GM13976 (cell line): ENCODE measurements around the gene SREBF1.

Experiments used
- DNase-seq: peaks from one replicate; pipeline ENCODE4 v3.0.0; 2012; ENCODE audit warnings: low spot score
- CTCF ChIP-seq: IDR thresholded peaks from 2 replicates; pipeline ENCODE4 v1.5.1; 2012; ENCODE audit warnings: borderline replicate concordance, mild to moderate bottlenecking; ENCODE audit not compliant: insufficient read depth; ENCODE audit errors: extremely low read depth, missing control alignments, control extremely low read depth
- in situ Hi-C: fragments of 300-500 bp; cut with MboI; formaldehyde crosslinking; loops from one replicate; pipeline ENCODE4 v1.12.0; 2022; ENCODE audit warnings: low sequenced_read_pairs, mixed read lengths, inconsistent platforms; ENCODE audit not compliant: unreplicated experiment

Gene SREBF1

DNA sequence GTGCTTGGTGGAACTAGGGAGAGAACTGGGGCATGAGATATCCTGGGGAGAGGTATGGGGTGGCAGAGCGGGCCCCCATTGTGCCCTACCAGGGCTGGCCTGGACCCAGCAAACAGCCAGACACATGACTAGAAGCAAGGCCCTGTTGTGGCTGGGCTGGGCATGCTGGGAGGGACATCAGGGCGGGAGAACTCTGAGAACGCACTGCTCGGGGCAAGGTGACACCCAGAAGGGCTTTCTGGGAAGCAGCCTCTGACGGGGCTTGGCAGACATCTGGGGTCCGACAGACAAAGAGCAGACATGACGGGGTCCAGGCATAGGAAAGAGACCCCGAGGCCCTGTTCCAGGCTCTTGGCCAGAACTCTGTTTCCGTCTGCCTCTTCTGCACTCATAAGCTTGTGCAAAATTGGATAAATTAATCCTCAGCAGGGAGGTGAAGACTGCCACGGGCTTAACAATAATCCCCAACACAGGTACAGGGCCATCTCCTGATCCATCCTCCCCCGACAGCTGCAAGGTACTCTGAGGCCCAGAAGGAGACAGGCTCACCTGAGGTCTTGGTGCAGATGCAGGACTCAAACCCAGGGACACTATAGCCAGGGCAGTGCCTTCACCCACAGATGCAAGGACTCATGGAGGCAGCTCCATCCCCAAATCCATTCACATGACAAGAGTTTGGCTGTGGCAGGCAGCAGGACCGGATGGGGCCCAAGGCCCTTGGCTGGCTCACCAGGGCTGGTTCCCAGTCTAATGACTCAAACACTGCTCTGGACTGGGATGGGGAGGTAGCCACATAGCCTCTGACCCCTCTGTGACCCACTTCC is 5.4 kb downstream of the SREBF1 start:
- no peak for TF ChIP-seq CTCF
- DNase-seq = no peak
- in situ Hi-C loops = no loop called here

- DNase-seq = no peak
- TF ChIP-seq CTCF = no peak
- in situ Hi-C loops = no loop called here
Observed at GRCh38 chr17:17830740-17831207, 6.0 kb downstream of the SREBF1 start.

DNA sequence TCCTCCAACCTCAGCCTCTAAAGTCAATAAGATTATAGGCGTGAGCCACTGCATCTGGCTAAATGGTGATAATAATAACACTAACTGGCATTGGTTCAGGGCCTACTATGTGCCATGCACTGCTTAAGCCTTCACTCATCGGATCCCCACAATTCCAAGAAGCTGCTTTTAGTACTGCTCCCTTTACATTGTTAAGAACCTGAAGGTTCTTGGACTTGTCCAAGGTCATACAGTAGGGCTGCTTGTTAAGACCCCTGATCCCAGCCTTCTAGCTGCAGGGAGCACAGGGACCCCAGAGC is 6.6 kb downstream of the SREBF1 start:
- no peak for DNase-seq
- in situ Hi-C loops = no loop called here
- no peak for TF ChIP-seq CTCF

DNA sequence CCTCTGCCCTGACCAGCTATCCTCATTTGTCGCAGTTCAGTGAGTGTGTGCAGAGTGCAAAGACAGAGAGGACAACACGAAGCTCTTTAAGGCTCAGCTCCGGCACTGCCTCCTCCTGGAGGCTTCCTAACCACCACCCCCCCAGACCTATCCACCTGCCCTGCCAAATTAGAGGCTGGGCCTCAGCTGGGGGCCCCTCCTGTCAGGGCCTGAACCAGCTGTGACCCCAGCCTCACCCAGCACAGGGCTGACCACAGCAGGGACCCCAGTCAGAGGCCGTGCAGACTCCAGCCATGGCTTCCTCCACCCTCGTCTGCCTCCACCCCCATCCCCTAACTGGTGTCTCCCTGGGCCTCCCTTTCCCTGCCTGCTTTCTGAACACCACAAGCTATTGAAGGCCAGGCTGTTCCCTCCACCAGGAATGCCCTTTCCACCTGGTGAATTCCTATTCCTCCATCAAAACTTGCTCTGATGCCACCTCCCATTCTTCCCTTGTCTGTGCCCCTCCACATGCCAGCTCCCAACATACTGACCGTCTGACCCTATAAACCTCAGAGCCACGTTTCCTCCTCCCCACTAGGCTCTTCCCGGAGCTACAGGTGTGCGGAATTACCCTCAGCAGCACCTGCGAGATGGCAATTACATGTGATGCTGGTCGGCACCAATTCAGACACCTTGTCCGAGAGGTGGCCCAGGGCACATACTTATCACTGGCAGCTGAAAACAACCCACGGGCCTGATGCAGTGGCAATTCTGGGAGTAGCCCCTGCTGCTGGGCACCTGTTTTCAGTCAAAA is 8.8 kb downstream of the SREBF1 start:
- no peak for DNase-seq
- no peak for TF ChIP-seq CTCF
- in situ Hi-C loops = no loop called here

DNA sequence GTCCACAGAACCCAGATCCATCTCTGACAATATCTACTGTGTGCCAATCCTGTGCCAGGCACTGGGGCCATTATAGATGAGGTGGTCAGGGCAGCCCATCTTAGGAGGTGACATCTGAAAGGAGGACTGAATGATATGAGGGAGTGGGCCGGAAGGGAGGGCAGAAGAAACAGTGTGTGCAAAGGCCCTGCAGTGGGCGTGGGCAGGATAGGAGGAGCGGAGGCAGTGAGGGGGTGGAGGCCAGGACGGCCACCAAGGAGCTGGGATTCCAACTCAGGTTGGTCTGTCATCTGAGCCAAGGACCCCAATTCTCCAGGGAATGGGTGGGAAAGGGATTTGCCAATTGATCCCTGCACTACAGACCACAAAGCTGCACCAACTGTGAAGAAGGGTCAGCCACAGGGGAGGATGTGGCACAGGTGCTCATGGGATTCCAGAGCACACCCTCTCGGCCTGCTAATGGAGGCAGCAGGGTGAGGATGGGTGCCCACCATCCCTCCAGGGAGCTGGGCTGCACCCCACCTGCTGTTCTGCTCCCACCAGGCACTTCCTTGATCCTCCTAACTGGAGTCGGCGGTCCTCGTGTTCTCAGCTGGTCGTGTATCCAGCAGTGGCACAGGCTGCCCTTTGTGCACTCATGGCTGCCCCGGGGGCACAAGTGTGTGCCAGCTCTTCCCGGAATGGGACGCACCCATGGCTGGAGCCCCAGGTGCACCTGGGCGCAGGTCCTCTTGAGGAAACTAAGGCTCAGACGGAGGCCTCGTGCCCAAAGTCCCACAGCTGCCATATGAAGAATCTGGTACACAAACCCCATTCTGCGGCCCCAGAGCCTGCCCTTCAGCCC is 9.6 kb downstream of the SREBF1 start:
- DNase-seq = no peak
- TF ChIP-seq CTCF = no peak
- in situ Hi-C loops = no loop called here

DNA sequence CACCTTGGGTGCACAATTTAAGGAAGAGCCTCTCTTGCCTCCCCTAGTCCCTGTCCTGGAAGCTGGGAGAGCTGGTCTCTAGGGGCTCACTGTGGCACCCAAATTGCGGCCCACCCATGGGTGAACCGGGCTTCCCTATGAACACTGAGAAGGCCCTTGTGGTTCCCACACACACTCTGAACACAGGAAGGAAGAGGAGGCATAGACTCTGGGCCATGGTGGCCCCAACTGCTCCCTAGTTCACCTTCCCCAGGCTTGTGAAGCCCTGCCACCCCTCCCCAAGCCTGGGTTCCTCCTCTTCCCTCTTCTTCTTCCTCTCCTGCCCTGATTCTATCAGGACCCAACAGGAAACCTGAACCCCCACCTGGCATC is 10.5 kb downstream of the SREBF1 start:
- in situ Hi-C loops = no loop called here
- DNase-seq = no peak
- no peak for TF ChIP-seq CTCF
